GM19467 (cell line): ENCODE data around the gene HMCN1.

Experiments
- ATAC-seq: cut with Tn5 transposase; IDR thresholded peaks from one replicate; pipeline ENCODE4 v1.9.1; 2021; ENCODE audit warnings: mild to moderate bottlenecking, moderate library complexity; ENCODE audit not compliant: unreplicated experiment

Gene HMCN1

DNA sequence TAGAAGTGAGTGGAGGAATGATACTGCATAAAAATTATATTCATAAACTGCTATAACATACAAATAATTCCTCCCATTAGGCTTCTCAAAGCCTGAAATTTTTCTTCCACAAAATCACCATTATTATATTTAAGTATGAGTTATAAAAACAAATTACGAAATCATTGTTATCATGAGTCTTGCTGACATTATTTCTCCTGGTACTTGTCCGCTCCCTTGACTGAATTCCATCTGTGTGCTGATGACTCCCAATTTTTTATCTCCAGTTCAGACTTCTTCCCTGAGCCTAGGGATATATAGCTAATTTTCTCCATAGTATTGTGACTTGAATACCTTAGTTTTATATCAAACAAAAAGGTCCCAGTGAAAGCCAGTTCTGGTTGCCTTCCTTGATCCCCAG is 268.2 kb downstream of the HMCN1 start:
- ATAC-seq = no peak

DNA sequence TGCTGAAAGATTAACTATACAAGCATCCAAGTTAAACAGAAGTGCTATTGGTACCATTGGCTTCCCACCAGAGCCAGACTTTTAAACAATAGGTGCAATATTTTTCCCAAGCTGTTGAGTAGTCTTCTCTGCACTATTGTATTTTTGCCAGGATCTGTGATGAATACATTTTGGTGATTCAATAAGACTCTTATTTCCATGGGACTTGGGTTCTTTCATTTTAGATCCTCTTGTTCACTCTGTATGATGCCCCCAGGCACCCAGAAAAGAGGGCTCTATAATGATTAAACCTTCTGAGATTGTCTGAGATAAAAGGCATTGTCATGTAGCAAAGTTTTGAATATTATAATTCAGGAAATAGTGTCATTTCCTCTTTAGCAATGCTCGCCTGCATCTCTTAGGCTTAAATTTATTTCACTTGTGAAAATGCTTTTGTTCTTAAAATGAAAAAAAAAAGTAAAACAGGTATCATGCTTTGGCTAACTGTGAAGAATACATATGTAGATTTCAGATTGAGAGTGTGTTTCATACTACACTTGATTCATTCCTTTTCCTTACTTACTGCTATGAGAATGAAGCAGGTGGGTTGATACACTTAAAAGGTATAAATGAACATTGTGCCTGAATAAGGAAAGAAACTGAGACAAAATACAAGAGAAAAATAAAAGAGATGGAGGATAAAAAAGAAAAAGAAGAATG is 275.0 kb downstream of the HMCN1 start:
- no peak for ATAC-seq

DNA sequence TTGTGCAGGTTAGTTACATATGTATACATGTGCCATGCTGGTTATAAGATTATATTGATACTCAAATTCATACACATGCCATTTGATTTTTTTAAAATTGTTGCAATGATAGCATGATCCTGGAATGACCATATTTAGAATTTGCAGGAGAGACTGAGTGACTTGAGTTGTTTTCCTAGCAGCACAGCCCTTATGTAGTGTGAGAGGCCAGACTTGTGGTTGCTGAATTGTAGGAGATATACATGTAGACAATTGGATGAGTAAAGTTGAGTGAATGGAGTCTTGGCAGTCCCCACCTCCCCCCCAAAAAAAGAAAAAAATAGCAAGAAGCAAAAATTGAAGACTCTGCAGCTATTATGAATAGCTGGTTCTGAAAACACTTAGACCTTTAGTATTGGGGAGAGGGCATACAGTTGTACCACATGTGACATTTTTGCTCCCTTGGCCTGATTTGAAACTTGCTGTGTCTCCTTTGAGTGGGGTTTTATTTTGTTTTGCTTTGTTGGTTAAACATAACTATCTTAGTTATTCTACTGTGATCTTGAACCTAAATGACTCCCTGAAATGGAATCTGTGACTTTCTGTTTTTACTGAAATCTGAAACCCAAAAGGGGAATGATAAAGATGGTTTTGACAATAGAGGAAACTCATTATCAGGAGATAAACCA is 280.3 kb downstream of the HMCN1 start:
- ATAC-seq = no peak

DNA sequence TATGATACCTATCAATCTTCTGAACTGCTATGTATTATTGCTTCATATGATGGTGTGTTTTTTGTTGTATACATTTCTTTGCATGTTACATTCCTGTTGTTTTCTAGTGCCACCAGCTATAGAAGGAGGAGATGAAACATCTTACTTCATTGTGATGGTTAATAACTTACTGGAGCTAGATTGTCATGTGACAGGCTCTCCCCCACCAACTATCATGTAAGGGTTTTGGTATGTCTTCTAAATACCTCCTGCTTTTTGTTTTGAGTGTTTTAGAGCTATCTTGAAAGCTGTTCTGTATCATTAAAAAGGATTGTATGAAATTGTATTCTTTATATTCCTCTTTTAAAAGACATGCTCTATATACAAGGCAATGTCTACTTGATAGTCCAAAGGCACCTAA is 282.7 kb downstream of the HMCN1 start:
- no peak for ATAC-seq

DNA sequence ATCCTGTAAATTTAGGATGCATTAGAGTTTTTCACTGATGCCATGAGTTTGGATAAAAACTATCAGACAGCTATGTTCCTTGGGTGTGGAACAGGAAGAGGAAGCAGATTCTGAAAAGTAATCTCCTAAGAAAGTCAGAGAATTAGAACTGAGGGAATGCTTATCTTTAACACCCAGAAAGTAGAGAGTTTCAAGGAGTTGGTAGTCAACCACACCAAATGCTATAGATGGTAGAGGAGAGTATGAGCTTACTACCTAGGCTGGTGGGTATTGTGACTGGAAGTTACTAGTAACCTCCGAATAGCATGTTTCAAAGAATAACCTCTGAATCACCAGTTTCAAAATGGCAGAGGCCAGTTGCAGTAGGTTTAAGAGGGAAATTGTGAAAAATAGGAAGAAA is 288.0 kb downstream of the HMCN1 start:
- ATAC-seq = no peak

DNA sequence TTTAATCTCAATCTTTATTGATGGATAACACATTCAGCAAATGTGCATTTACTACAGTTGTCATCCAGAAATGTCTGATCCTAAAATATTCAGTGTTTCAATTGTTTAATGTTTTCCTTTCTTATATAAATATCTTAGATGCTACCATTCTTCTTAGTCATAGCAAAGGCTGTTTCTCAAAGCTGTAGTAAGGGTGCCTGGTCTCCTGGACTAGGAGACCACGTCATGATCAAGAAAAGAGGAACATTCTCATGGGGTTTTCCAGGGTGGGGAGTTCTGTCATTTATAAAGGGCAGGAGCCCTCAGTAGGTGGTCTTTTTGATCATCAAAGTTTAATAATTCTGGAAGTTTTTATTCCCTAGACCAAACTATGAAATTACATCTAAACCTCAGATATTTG is 292.8 kb downstream of the HMCN1 start:
- ATAC-seq = no peak

DNA sequence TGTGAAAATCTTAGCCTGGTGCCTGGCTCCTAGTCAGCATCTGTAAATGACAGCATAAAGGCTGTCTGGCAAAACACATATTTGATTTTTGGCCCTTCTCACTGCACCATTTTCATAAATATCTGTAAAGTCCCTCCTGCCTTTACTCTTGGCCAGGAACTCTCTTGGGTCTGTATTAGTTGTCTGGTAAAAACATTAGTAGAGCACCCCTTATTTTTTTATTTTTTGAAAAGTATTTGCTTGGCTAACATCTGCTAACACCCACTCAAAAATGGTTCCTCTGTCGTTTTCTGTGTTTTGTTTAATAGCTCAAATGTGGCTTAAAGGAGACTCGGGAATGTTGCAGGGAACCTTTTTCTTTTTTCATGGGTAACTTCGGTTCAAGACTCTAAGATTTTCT is 293.4 kb downstream of the HMCN1 start:
- ATAC-seq = no peak

DNA sequence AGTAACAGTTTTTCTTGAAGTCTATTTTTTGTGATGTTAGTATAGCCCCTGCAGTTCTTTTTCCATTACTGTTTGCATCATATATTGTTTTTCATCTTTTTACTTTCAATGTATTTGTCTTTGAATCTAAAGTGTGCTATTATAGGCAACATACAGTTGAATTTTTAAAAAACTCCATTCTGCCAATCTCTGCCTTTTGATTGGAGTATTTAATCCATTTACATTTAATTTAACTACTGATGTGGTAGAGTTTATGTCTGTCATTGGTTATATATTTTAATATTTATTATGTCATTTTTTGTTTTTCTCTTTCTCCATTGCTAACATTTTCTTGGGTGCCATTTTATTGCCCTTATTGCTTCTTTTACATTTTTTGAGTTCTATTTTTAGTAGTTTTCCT is 296.3 kb downstream of the HMCN1 start:
- no peak for ATAC-seq

DNA sequence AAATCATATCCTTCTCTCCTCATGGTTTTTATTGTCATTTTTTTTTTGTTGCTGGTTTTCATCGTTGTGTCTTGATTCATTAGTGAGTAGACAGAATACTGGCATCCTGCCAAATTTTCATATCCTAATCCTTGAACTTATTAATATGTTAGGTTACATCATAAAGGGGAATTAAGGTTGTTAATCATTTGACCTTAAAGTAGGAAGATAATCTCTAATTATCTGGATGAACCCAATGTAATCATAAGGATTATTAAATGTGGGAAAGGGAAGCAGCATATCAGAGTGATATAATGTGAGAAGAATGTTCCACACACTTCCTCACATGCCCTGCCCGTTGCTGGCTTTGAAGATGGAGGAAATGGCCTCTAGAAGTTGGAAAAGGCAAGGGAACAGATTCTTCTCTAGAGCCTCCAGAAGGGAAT is 299.7 kb downstream of the HMCN1 start:
- ATAC-seq = no peak

DNA sequence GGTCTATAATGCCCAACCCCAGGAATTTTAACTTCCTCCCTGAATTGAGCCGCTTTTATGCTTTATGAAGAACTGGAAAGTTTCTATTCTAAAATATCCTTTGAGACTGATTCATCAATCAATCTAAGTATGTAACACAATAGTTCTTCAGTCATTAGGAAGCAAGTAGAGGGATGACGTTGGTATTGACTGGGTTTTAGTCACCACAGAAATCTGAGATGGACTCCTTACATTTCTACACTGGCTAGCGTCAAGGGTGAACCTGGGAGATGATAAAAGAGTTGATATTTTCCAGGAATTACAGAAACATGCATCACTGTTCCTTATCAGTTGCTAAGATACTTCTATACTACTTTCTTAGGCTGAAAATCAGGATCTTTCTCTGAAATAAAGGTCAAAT is 308.0 kb downstream of the HMCN1 start:
- no peak for ATAC-seq

DNA sequence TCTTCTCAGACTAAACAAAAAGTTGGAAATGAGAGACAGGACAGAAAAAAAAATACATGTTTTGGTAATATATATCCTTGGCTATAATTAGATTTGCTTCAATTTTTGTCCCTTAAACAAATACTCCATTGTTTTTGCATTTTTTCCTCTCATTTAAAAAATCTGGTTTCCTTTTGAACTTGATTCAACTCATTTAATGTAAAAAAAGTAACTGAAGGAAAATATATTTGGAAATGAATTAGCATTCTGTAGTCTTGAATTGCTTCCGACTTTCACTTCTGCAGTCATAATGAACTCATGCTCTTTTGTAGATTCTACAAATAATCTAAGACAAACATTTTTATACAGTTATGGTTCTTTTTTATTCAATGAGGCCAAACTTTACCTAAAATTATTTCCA is 309.1 kb downstream of the HMCN1 start:
- ATAC-seq = no peak

DNA sequence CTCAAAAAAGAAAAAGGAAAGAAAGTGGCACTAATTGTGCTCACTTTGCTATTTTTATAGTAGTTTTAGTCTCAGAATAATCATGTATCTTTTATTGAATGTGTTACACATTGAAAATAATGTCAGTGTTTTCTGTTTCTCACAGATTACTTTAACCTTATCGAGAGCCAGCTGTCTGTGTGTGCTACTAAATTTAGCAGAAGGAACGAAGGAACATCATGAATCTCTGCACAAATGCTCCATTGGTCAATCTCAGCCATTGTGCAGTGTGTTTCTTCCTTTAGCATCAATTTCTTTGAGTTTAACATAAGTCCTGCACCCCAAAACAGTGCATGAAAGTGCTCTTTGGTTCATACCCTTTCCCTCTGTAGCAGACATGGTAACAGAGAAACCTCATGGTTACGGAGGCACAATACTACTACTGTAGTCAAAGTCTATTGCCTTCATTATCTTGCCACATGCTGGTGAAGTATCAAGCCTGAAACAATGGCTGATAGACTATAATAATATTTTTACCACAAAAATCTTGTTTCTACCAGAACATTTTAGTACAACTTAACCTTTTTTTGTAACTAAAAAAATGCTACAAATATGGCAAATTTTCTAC is 310.0 kb downstream of the HMCN1 start:
- ATAC-seq = no peak

DNA sequence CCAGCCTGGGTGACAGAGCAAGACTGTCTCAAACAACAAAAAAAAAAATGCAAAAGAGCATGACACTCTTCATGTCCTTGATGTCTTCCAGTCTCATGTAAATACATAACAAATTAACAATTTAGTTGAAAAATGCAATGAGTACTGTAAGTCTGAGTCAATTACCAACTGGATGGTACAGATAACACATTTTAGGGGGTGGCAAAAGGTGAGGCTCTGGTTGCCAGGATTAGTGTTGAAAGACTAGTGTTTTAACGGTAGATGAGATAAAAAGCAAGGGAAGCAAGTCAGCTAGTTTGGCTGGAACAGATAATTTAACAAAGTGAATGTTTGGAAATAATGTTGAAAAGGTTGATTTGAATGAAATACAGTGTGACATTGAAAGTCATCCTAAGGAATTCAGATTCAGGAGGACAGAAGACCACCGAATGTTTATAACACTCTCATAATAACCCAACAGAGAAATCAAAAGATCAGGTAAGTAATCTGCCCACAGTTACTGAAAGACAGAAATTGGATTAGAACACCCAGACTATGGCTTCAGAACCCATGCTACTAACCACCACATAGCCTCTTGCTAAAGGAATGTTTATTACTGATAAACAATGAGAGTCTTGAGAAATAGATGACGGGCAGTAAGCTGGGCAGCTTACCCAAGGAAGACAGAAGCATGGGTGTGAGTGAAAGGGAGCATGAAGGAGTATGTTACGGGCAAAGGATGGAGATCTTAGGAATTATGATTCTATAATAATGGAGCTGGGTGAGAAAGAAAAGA is 312.4 kb downstream of the HMCN1 start:
- no peak for ATAC-seq

DNA sequence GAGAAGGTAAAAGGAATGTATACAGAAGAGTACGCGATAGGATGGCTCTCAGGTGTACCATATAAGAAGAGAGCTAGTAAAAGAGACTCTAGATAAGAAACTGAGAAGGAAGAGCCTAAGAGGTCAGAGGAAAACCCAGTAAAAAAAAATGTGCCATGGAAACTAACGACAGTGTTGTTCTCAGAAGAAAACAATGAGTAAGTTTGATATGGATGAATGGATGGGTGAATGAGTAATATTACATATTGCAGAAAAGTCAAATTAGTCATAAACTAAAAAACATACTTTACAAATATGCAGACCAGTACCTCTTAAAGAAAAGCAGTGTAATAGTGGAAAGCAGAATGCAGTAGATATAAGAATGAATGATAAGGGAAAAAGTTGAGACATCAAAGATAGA is 316.2 kb downstream of the HMCN1 start:
- ATAC-seq = no peak

DNA sequence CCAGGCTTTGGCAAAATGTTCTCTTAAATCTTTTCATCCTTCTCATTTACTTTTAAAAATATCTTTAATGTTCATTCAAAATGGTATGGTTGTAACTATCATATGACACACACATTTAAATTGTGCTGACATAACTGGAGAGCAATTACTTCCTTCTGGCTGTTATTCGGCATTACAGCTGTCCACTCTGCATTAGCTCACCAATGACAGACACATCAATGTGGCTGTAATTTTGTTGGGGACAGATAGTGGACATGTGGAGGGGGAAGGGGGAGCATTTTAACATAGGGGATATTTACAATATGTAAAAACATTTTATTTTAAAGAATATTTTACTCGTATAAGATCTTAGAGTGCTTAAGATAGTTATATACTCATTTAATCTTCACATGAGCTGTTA is 319.8 kb downstream of the HMCN1 start:
- ATAC-seq = no peak

DNA sequence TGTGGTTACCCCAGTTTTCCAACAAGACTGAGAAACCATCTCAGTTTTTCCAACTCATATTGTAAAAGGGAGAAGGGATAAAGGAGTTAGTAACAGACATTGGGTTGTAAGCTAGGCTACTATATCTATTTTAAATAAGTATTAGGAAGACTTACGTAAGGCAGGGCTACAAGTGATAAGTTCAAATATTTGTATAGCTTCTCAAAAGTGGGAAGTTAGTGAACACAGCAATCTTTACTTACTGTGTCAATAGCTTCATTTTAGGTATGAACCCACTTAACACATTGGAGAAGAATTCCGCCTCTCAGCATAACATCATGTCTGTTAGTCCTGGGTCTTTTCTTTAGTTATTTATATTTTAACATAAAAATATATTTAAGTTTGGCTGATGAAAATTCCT is 320.7 kb downstream of the HMCN1 start:
- ATAC-seq = no peak

DNA sequence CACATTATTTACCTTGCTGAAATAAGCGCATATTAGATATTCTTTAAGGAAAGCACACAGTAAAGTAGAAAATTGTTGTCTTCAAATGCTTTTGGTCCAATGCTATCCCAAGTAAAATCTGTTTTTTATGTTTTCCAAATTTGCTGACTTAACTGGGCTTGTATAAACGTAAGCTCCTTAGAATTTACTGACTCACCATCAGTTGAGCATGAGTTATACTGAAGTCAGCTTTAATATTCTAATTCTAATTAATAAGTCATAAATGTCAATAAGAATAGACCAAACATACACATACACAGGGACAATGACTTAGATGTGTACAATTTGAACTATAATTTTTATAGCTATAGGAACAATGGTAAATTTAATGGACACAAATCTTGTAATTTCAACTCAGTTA is 321.7 kb downstream of the HMCN1 start:
- no peak for ATAC-seq

DNA sequence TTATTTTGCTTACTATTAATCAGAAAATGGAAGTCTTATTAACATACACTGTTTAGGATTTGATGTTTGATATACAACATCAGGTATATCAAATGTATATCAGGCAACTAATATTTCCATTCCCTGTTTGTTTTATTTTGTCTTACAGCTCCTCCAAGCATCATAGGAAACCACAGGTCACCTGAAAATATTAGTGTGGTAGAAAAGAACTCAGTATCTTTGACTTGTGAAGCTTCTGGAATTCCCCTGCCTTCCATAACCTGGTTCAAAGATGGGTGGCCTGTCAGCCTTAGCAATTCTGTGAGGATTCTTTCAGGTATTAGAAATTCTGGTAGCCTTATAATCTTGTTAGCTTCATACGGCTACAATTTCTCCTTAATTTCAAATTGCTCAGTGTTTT is 322.9 kb downstream of the HMCN1 start:
- ATAC-seq = no peak

DNA sequence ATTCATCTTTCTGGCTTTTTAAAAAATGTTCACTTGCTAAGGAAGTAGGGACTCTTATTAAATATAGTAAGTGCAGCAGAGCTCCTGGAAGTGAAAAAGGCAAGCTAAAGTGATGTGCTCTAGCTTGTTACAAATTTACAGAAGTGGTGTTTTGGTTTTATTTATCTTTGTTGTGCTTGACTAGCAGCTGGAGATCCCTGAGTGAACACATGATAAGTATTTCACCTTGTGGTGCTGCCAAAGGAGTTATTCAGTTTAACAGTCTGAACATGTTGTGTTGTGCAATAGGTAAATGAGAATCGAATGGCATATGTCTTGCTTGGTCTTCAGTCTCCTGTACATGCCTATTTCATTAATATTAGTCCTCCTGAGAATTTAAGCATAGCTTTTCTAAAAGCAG is 325.1 kb downstream of the HMCN1 start:
- peak; percentile 55 for ATAC-seq

DNA sequence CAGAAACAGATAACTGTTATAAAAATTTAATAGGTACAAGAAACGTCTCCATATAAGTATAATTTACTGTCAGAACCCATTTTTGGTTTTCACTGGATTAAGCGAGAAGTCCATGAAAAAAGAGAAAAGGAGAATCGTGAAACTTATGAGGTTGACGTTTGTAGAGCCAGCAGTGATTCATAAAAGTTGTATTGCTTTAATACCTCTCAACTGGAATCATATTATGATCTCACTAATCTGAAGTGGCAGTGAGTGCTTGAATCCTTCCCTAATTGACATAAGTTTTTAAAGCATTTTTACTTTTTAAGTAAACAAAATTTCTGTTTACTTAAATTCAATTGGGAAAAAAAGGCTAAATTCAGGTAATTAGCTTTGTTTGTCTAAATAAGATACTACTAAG is 325.6 kb downstream of the HMCN1 start:
- no peak for ATAC-seq

DNA sequence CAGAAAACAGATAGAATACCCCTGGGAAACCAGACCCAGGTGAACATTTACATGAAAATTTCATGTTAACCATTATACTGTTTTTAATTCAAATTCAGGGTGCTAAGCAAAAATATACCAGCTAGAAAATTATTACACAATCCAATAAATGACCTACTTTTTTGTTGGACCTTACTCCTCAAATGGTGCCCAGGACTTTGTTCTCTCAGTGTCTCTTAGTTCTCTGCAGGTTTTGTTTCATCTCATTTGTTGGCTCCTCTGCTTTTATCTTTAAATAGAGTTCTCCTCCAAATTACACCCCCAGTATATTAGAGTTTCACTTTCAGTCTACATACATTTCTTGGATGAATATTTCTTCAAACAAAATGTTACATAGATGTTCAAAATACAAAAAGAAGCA is 326.0 kb downstream of the HMCN1 start:
- ATAC-seq = no peak
